MM.1S (cell line): ENCODE measurements around the gene ROBO2.

Experiments used
- DNase-seq: peaks from one replicate; pipeline ENCODE4 v3.0.0-alpha.2; 2015
- H2AFZ ChIP-seq: fragments of 300-600 bp; sonication (generic); 2 replicates; pipeline ENCODE4 v1.6.0; 2016; ENCODE audit warnings: antibody characterized with exemption, low read length
- H3F3A ChIP-seq: fragments of 300-600 bp; sonication (generic); 2 replicates; pipeline ENCODE4 v1.6.1; 2016; ENCODE audit warnings: mild to moderate bottlenecking, antibody characterized with exemption, low read length, moderate library complexity, mixed read lengths; ENCODE audit not compliant: insufficient read depth
- H3K27ac ChIP-seq: fragments of 300-600 bp; sonication (generic); 2 replicates; pipeline ENCODE4 v1.5.1; 2016; ENCODE audit warnings: mild to moderate bottlenecking, low read length
- H3K27me3 ChIP-seq: fragments of 300-600 bp; sonication (generic); replicated peaks from 2 replicates; pipeline ENCODE4 v1.6.0; 2016; ENCODE audit warnings: low read length; ENCODE audit not compliant: insufficient read depth
- H3K36me3 ChIP-seq: fragments of 300-600 bp; sonication (generic); replicated peaks from 2 replicates; pipeline ENCODE4 v1.6.1; 2016; ENCODE audit warnings: mild to moderate bottlenecking, low read length, mixed read lengths; ENCODE audit not compliant: insufficient read depth
- H3K4me1 ChIP-seq: fragments of 300-600 bp; sonication (generic); 2 replicates; pipeline ENCODE4 v1.6.1; 2016; ENCODE audit warnings: low read length, mixed read lengths
- H3K4me2 ChIP-seq: fragments of 300-600 bp; sonication (generic); 2 replicates; pipeline ENCODE4 v1.6.0; 2016; ENCODE audit warnings: low read depth, low read length
- H3K4me3 ChIP-seq: fragments of 300-600 bp; sonication (generic); 2 replicates; pipeline ENCODE4 v1.5.1; 2016; ENCODE audit warnings: low read length, mixed read lengths
- H3K79me2 ChIP-seq: fragments of 300-600 bp; sonication (generic); 2 replicates; pipeline ENCODE4 v1.6.1; 2016; ENCODE audit warnings: mixed run types, low read length, mixed read lengths
- H3K9ac ChIP-seq: fragments of 300-600 bp; sonication (generic); 2 replicates; pipeline ENCODE4 v1.6.1; 2016; ENCODE audit warnings: low read length, mixed read lengths
- H3K9me2 ChIP-seq: fragments of 300-600 bp; sonication (generic); replicated peaks from 2 replicates; pipeline ENCODE4 v1.6.1; 2016; ENCODE audit warnings: mild to moderate bottlenecking, low read length, mixed read lengths; ENCODE audit not compliant: insufficient read depth
- H3K9me3 ChIP-seq: fragments of 300-600 bp; sonication (generic); replicated peaks from 2 replicates; pipeline ENCODE4 v1.6.1; 2016; ENCODE audit warnings: mild to moderate bottlenecking, low read length, mixed read lengths; ENCODE audit not compliant: insufficient read depth
- H4K20me1 ChIP-seq: fragments of 300-600 bp; sonication (generic); 2 replicates; pipeline ENCODE4 v1.6.1; 2016; ENCODE audit warnings: mild to moderate bottlenecking, low read length, moderate library complexity, mixed read lengths; ENCODE audit not compliant: insufficient read depth
- CTCF ChIP-seq: fragments of 300-600 bp; sonication (generic); IDR thresholded peaks from 2 replicates; pipeline ENCODE4 v1.5.1; 2016; ENCODE audit warnings: antibody characterized with exemption, low read length, mixed read lengths
- EZH2 ChIP-seq: fragments of 300-600 bp; sonication (generic); optimal IDR thresholded peaks from 2 replicates; pipeline ENCODE3; 2017; ENCODE audit warnings: low read depth, mild to moderate bottlenecking, antibody characterized with exemption, low read length, mixed read lengths
- EZH2phosphoT487 ChIP-seq: fragments of 300-600 bp; sonication (generic); IDR thresholded peaks from 2 replicates; pipeline ENCODE4 v1.6.1; 2018; ENCODE audit warnings: antibody characterized with exemption, low read length

Gene ROBO2

GRCh38 chr3:77539677-77540076 is 499.8 kb downstream of the ROBO2 start:
- Histone ChIP-seq H4K20me1 (no peaks in the 10 kb centered on the region), H3K79me2 (no peaks in the 10 kb centered on the region), H3F3A (no peaks in the 10 kb centered on the region), H3K4me3 (no peak overlapping the region), H3K27me3 (no peaks in the 10 kb centered on the region), H3K4me2 (no peak overlapping the region), H3K9ac (no peak overlapping the region), H3K9me2 (no peaks in the 10 kb centered on the region), H3K27ac (no peak overlapping the region), H2AFZ (no peak overlapping the region), H3K36me3 (no peaks in the 10 kb centered on the region), H3K9me3 (no peaks in the 10 kb centered on the region), H3K4me1 (no peaks in the 10 kb centered on the region)
- no peak for DNase-seq
- TF ChIP-seq CTCF (no peak), EZH2 (no peak), EZH2phosphoT487 (no peak)

DNA sequence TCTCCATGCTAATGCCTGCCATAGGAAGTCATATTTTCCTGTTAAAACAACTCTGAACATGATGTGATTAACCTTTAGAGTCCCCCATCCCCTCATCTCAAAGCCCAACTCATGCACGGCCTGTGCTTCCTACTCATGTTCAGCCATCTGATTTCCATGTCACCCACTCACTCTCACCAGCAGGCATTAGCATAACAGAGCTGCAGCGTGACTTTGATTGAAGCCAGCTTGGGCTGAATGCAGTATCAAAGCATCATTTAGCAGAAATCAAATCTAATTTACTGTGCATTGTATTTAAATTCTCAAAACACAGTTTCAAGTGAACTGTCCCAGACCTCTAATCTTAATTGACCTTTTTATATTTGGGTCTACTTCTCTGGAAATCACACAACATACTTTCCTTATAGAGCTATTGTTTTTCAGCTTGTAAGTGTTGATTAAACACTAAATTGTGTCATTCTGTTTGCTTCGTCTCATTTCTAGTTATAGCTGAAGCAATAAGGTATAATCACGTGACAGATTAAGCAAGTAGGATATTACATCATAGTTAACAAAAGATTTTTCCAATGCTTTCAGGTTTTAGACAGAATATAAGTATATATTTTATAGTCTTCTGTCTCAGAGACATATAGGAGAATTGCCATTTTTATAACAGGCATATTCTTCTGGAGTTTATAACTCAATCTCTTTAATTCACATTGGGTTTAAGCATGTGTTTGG is 501.5 kb downstream of the ROBO2 start:
- DNase-seq: no peak
- H3K9me2 ChIP-seq: no peaks in the 10 kb centered on the region
- H3K27me3 ChIP-seq: no peaks in the 10 kb centered on the region
- H3K36me3 ChIP-seq: no peaks in the 10 kb centered on the region
- TF ChIP-seq CTCF: no peak
- no peak for TF ChIP-seq EZH2phosphoT487
- no peak for TF ChIP-seq EZH2
- no peaks in the 10 kb centered on the region for H3K9me3 ChIP-seq
- H4K20me1 ChIP-seq: no peaks in the 10 kb centered on the region
- no peak overlapping the region for H3K9ac ChIP-seq
- no peaks in the 10 kb centered on the region for H3F3A ChIP-seq
- H3K27ac ChIP-seq: no peak overlapping the region
- H3K79me2 ChIP-seq: no peaks in the 10 kb centered on the region
- H3K4me1 ChIP-seq: no peaks in the 10 kb centered on the region
- no peak overlapping the region for H3K4me2 ChIP-seq
- H3K4me3 ChIP-seq: no peak overlapping the region
- no peak overlapping the region for H2AFZ ChIP-seq

- H3K27me3 ChIP-seq: no peaks in the 10 kb centered on the region
- H3K4me2 ChIP-seq: no peak overlapping the region
- no peak overlapping the region; the same call in 1 of the 2 replicates for H3K27ac ChIP-seq
- H3K79me2 ChIP-seq: no peaks in the 10 kb centered on the region
- no peaks in the 10 kb centered on the region for H3K36me3 ChIP-seq
- H3K9ac ChIP-seq: no peak overlapping the region
- H3K9me3 ChIP-seq: no peaks in the 10 kb centered on the region
- H3F3A ChIP-seq: no peaks in the 10 kb centered on the region
- TF ChIP-seq EZH2phosphoT487: no peak
- TF ChIP-seq CTCF: no peak
- H3K4me3 ChIP-seq: no peak overlapping the region
- DNase-seq: peak; percentile 37
- no peak overlapping the region for H2AFZ ChIP-seq
- no peaks in the 10 kb centered on the region for H4K20me1 ChIP-seq
- no peaks in the 10 kb centered on the region for H3K9me2 ChIP-seq
- no peaks in the 10 kb centered on the region for H3K4me1 ChIP-seq
Measured at GRCh38 chr3:77546246-77546645, 506.3 kb downstream of the ROBO2 start.
